H1 (cell line): ENCODE measurements around the gene DGKI. TPM values are rescaled to one million over a fixed set of nuclear protein-coding genes. Genes with fewer than 3 reads are reported as not detected.

Experiments used
- CTCF ChIA-PET: fragments of 300-600 bp; sonication (Branson Sonifier 250); formaldehyde crosslinking; loops from one replicate; lab custom pipeline; 2021; ENCODE audit not compliant: partially characterized antibody; lab: Charles Lee
- POLR2A ChIA-PET: fragments of 300-600 bp; sonication (Branson Sonifier 250); formaldehyde crosslinking; loops from one replicate; lab custom pipeline; 2021; ENCODE audit warnings: inconsistent platforms; ENCODE audit not compliant: partially characterized antibody; lab: Charles Lee
- DNase-seq, 2 experiments: peaks; one replicate each; pipeline versions ENCODE4 v3.0.0 to v3.0.0-alpha.2; 2010 to 2022; ENCODE audit warnings: low spot score in 2 of 2, low read depth in 1 of 2, mixed read lengths in 1 of 2
- FAIRE-seq: peaks from 2 replicates; lab custom pipeline; 2011; peaks lifted over from hg19 to GRCh38; lab: Jason Lieb, UNC
- H2AFZ ChIP-seq: 2 replicates; pipeline ENCODE4 v1.8.1; 2012; ENCODE audit warnings: low read length, inconsistent platforms
- H2AK5ac ChIP-seq: 2 replicates; pipeline ENCODE4 v1.6.1; 2013; ENCODE audit warnings: low read depth, low read length
- H2BK120ac ChIP-seq: replicated peaks from 2 replicates; pipeline ENCODE3; 2013; ENCODE audit warnings: low read depth, low read length, inconsistent platforms
- H2BK12ac ChIP-seq: 2 replicates; pipeline ENCODE4 v1.6.1; 2013; ENCODE audit warnings: low read depth, low read length
- H2BK15ac ChIP-seq: 2 replicates; pipeline ENCODE4 v1.6.1; 2013; ENCODE audit warnings: low read length
- H2BK20ac ChIP-seq: 2 replicates; pipeline ENCODE4 v1.6.1; 2013; ENCODE audit warnings: low read length
- H2BK5ac ChIP-seq: 2 replicates; pipeline ENCODE4 v1.6.1; 2013; ENCODE audit warnings: low read depth, low read length
- H3K14ac ChIP-seq: 2 replicates; pipeline ENCODE4 v1.6.1; 2013; ENCODE audit warnings: inconsistent platforms; ENCODE audit not compliant: insufficient read length
- H3K18ac ChIP-seq: 2 replicates; pipeline ENCODE4 v1.6.1; 2013; ENCODE audit warnings: low read length; ENCODE audit errors: extremely low read depth
- H3K23ac ChIP-seq: 2 replicates; pipeline ENCODE4 v1.6.1; 2013; ENCODE audit warnings: inconsistent platforms; ENCODE audit not compliant: insufficient read length
- H3K23me2 ChIP-seq: 2 replicates; pipeline ENCODE4 v1.6.1; 2013; ENCODE audit warnings: low read depth, low read length
- H3K27ac ChIP-seq: 2 replicates; pipeline ENCODE4 v1.6.1; 2011; ENCODE audit warnings: low read depth, low read length, inconsistent platforms
- H3K27me3 ChIP-seq, 4 experiments: replicated peaks in 1 of 4; 1 replicate in 1 of 4; 2 replicates in 3 of 4; pipeline versions ENCODE4 v1.6.1 to v1.8.1; 2011 to 2013; ENCODE audit warnings: low read length in 3 of 4, mild to moderate bottlenecking in 3 of 4, inconsistent platforms in 2 of 4, mixed read lengths in 2 of 4, moderate library complexity in 1 of 4; ENCODE audit not compliant: control insufficient read depth in 3 of 4, insufficient read depth in 3 of 4; ENCODE audit errors: extremely low read depth in 1 of 4
- H3K36me3 ChIP-seq, 4 experiments: 2 replicates each; pipeline versions ENCODE4 v1.6.1 to v1.8.1; 2011 to 2013; ENCODE audit warnings: mild to moderate bottlenecking in 4 of 4, low read length in 3 of 4, moderate library complexity in 2 of 4, control low read depth in 1 of 4, inconsistent platforms in 1 of 4; ENCODE audit not compliant: insufficient read depth in 4 of 4, control insufficient read depth in 2 of 4
- H3K4ac ChIP-seq: replicated peaks from 2 replicates; pipeline ENCODE3; 2013; ENCODE audit warnings: low read length, low read depth, mixed read lengths, inconsistent platforms; ENCODE audit not compliant: insufficient read length
- H3K4me1 ChIP-seq, 4 experiments: replicated peaks in 1 of 4; 1 replicate in 1 of 4; 2 replicates in 3 of 4; pipeline versions ENCODE4 v1.6.1 to v1.8.1; 2011 to 2013; ENCODE audit warnings: low read length in 3 of 4, inconsistent platforms in 2 of 4, mixed read lengths in 1 of 4; ENCODE audit not compliant: insufficient read depth in 4 of 4, control insufficient read depth in 3 of 4
- H3K4me2 ChIP-seq, 2 experiments: 2 replicates each; pipeline versions ENCODE4 v1.6.1 to v1.8.1; 2011 to 2013; ENCODE audit warnings: low read depth in 2 of 2, low read length in 2 of 2, control low read depth in 1 of 2, inconsistent platforms in 1 of 2, mild to moderate bottlenecking in 1 of 2; ENCODE audit not compliant: insufficient read depth in 1 of 2
- H3K4me3 ChIP-seq, 4 experiments: fragments of 200-600, 300-600 bp in 1 of 4; sonication (generic), shearing (Covaris generic), sonication (Bioruptor Twin) in 1 of 4; 2 replicates each; pipeline versions ENCODE4 v1.5.1 to v1.8.1; 2011 to 2016; ENCODE audit warnings: low read length in 4 of 4, low read depth in 3 of 4, control low read depth in 2 of 4, inconsistent platforms in 2 of 4, mild to moderate bottlenecking in 2 of 4, mixed read lengths in 1 of 4, moderate library complexity in 1 of 4; ENCODE audit not compliant: insufficient read depth in 2 of 4; ENCODE audit errors: extremely low read depth in 1 of 4
- H3K56ac ChIP-seq: replicated peaks from 2 replicates; pipeline ENCODE3; 2013; ENCODE audit warnings: low read depth, mild to moderate bottlenecking, mixed read lengths, low read length, inconsistent platforms; ENCODE audit not compliant: insufficient read length
- H3K79me1 ChIP-seq: 2 replicates; pipeline ENCODE4 v1.6.1; 2013; ENCODE audit warnings: low read depth, low read length, control low read depth
- H3K79me2 ChIP-seq, 2 experiments: 2 replicates each; pipeline versions ENCODE4 v1.6.1 to v1.8.1; 2012 to 2013; ENCODE audit warnings: low read length in 2 of 2, mild to moderate bottlenecking in 2 of 2, inconsistent platforms in 1 of 2; ENCODE audit not compliant: insufficient read depth in 2 of 2, control insufficient read depth in 1 of 2
- H3K9ac ChIP-seq, 4 experiments: replicated peaks in 1 of 4; 1 replicate in 1 of 4; 2 replicates in 3 of 4; pipeline versions ENCODE4 v1.6.1 to v1.8.1; 2011 to 2013; ENCODE audit warnings: low read depth in 3 of 4, low read length in 3 of 4, control low read depth in 2 of 4, mild to moderate bottlenecking in 2 of 4, moderate library complexity in 2 of 4, inconsistent platforms in 1 of 4; ENCODE audit errors: extremely low read depth in 1 of 4
- H3K9me3 ChIP-seq, 2 experiments: 2 replicates each; pipeline versions ENCODE4 v1.6.1 to v1.8.1; 2012 to 2013; ENCODE audit warnings: mild to moderate bottlenecking in 2 of 2, moderate library complexity in 2 of 2, control low read depth in 1 of 2, inconsistent platforms in 1 of 2, low read depth in 1 of 2, low read length in 1 of 2, mixed read lengths in 1 of 2; ENCODE audit not compliant: insufficient read depth in 2 of 2
- H4K20me1 ChIP-seq, 2 experiments: replicated peaks in 1 of 2; 2 replicates each; pipeline versions ENCODE3 to v1.8.1; 2011 to 2013; ENCODE audit warnings: inconsistent platforms in 2 of 2, low read length in 2 of 2, mild to moderate bottlenecking in 1 of 2; ENCODE audit not compliant: insufficient read depth in 2 of 2, control insufficient read depth in 1 of 2
- H4K5ac ChIP-seq: 2 replicates; pipeline ENCODE4 v1.6.1; 2013; ENCODE audit warnings: low read length, low read depth, mixed read lengths, inconsistent platforms; ENCODE audit not compliant: insufficient read length
- H4K8ac ChIP-seq: 2 replicates; pipeline ENCODE4 v1.8.0; 2013; ENCODE audit warnings: mild to moderate bottlenecking, moderate library complexity, low read length, inconsistent platforms; ENCODE audit not compliant: insufficient read depth; ENCODE audit errors: extremely low read depth
- H4K91ac ChIP-seq: replicated peaks from 2 replicates; pipeline ENCODE3; 2013; ENCODE audit warnings: low read length, mixed read lengths, inconsistent platforms; ENCODE audit not compliant: insufficient read length
- BACH1 ChIP-seq: IDR thresholded peaks from 2 replicates; pipeline ENCODE4 v1.6.1; 2012; ENCODE audit warnings: low read length, improper control_type of control experiment
- BCL11A ChIP-seq, 2 experiments: IDR thresholded peaks; one replicate each; pipeline ENCODE4 v1.6.1; 2011; ENCODE audit warnings: low read depth in 2 of 2, low read length in 2 of 2, mild to moderate bottlenecking in 2 of 2
- CBX8 ChIP-seq: fragments of 300-800, 300-1000 bp; sonication (generic); IDR thresholded peaks from 2 replicates; pipeline ENCODE4 v1.7.1; 2016; ENCODE audit warnings: low read depth, low read length, borderline replicate concordance
- CHD1 ChIP-seq: IDR thresholded peaks from 2 replicates; pipeline ENCODE4 v1.6.1; 2012; ENCODE audit warnings: low read depth, low read length, improper control_type of control experiment
- FOSL1 ChIP-seq: IDR thresholded peaks from 2 replicates; pipeline ENCODE4 v1.6.1; 2011; ENCODE audit warnings: mild to moderate bottlenecking, low read depth, low read length, moderate library complexity; ENCODE audit not compliant: insufficient read depth
- KDM5A ChIP-seq: fragments of 200-600 bp; IDR thresholded peaks from 2 replicates; pipeline ENCODE4 v1.7.1; 2012; ENCODE audit warnings: mild to moderate bottlenecking, low read length, inconsistent platforms, mixed read lengths
- NANOG ChIP-seq: IDR thresholded peaks from 2 replicates; pipeline ENCODE4 v1.6.1; 2011; ENCODE audit warnings: low read length, low read depth, mild to moderate bottlenecking, inconsistent platforms; ENCODE audit not compliant: insufficient read depth, poor library complexity, severe bottlenecking
- NRF1 ChIP-seq: IDR thresholded peaks from 2 replicates; pipeline ENCODE4 v1.6.1; 2011; ENCODE audit warnings: mild to moderate bottlenecking, low read depth, low read length, improper control_type of control experiment
- RAD21 ChIP-seq, 2 experiments: IDR thresholded peaks in 1 of 2; conservative IDR thresholded peaks in 1 of 2; 2 replicates each; pipeline ENCODE4 v1.6.1; 2011; ENCODE audit warnings: low read depth in 2 of 2, low read length in 2 of 2, improper control_type of control experiment in 1 of 2, inconsistent platforms in 1 of 2, mild to moderate bottlenecking in 1 of 2, moderate library complexity in 1 of 2
- RXRA ChIP-seq: IDR thresholded peaks from 2 replicates; pipeline ENCODE4 v1.6.1; 2011; ENCODE audit warnings: low read depth, mild to moderate bottlenecking, low read length, moderate library complexity; ENCODE audit not compliant: insufficient read depth
- TAF1 ChIP-seq: IDR thresholded peaks from 2 replicates; pipeline ENCODE4 v1.6.1; 2011; ENCODE audit warnings: mild to moderate bottlenecking, low read depth, low read length
- TAF7 ChIP-seq: optimal IDR thresholded peaks from 2 replicates; pipeline ENCODE3; 2011; ENCODE audit warnings: low read depth, mild to moderate bottlenecking, inconsistent platforms, low read length, moderate library complexity, borderline replicate concordance
- ZNF274 ChIP-seq: IDR thresholded peaks from 2 replicates; pipeline ENCODE4 v1.7.0; 2012; ENCODE audit warnings: low read length, borderline replicate concordance; ENCODE audit errors: extremely low read depth
- WGBS, 2 experiments: shearing (Covaris generic) in 1 of 2; methylation state at CpG; one replicate each; pipeline versions ENCODE4 v1.1.6 to v1.1.7; 2013 to 2015; ENCODE audit warnings: low lambda C conversion rate in 2 of 2, mixed read lengths in 2 of 2, inconsistent platforms in 1 of 2, low coverage in 1 of 2, missing lambda C conversion rate in 1 of 2; ENCODE audit not compliant: insufficient replicate concordance in 2 of 2, insufficient coverage in 1 of 2, insufficient read length in 1 of 2; ENCODE audit errors: extremely low coverage in 1 of 2, missing lambda C conversion rate in 1 of 2; 5-methylcytosine and 5-hydroxymethylcytosine counted together
- polyA plus RNA-seq, 7 experiments: library from polyadenylated mRNA; depleted of rRNA in 3 of 7; stranded (reverse) in 5 of 7; unstranded in 2 of 7; fragments of >200 nt in 5 of 7; fragments of 200-250 nt in 2 of 7; gene quantifications; 1 replicate in 5 of 7; 2 replicates in 1 of 7; 4 replicates in 1 of 7; pipeline versions ENCODE4 v1.2.1 to v1.2.3, GENCODE V29; 2011 to 2013; ENCODE audit warnings: missing spikeins in 2 of 7, mixed read lengths in 2 of 7
- total RNA-seq: library from RNA; stranded (reverse); fragmentation: NEBNext Ultra II Directional; extraction: Animal tissue kit (Norgen Biotek cat#: 25700); gene quantifications from 2 replicates; pipeline ENCODE4 v1.2.1, GENCODE V29; 2021
- TF ChIP-seq, protein P1 (sequence below): IDR thresholded peaks from 2 replicates; pipeline ENCODE4 v1.6.1; 2011; ENCODE audit warnings: low read length, improper control_type of control experiment

DGKI gene
- total and polyA plus RNA-seq, 2 of the 8 experiments (the other 6 are each of a cell fraction or from before 2014, with no cell fraction given): 0.20 to 0.71 TPM

DNA sequence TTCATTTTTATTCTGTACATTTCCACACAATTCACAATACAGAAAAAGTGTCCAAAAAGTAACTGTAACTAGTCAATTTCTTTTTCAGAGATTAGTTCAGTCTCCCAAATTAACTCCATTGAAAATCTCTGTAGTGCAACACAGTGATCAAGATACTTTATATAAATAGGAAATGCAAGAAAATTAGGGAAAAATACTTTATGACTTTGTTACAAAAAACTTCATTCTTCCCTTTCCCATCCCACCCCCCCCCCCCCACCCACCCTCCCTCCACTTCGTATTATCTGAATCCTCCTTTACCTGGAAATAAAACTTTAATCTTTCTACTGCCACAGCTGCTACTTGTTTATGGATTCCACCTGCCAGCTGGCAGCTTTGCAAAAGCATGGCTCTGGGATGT, 465.7 kb downstream of the DGKI start:
- Histone ChIP-seq H3K56ac (no peak overlapping the region), H3K4me2 (no peak overlapping the region), H2BK12ac (no peak overlapping the region), H3K79me2 (no peaks in the 10 kb centered on the region), H4K91ac (no peak overlapping the region), H3K9me3 (no peaks in the 10 kb centered on the region; a peak in 1 of 4 replicates), H3K4me1 (no peaks in the 10 kb centered on the region), H2AFZ (no peak overlapping the region), H3K18ac (no peak overlapping the region), H3K27ac (no peak overlapping the region), H3K36me3 (no peaks in the 10 kb centered on the region), H2BK20ac (no peak overlapping the region), H2BK5ac (no peak overlapping the region), H2BK120ac (no peak overlapping the region), H4K20me1 (no peaks in the 10 kb centered on the region), H3K9ac (no peak overlapping the region), H3K14ac (no peak overlapping the region), H4K8ac (no peak overlapping the region), H3K27me3 (no peaks in the 10 kb centered on the region), H3K79me1 (no peaks in the 10 kb centered on the region), H3K23ac (no peak overlapping the region), H3K4ac (no peak overlapping the region), H4K5ac (no peak overlapping the region), H3K4me3 (no peak overlapping the region), H2AK5ac (no peak overlapping the region), H3K23me2 (no peaks in the 10 kb centered on the region), H2BK15ac (no peak overlapping the region)
- WGBS, 2 experiments: no CpG with 5 or more reads among the region's 1 CpG
- DNase-seq (no peak), FAIRE-seq (no peak)
- ChIA-PET POLR2A (no interaction called here), CTCF (no interaction called here)
- TF ChIP-seq NRF1 (no peak), CHD1 (no peak), BACH1 (no peak), NANOG (no peak), TAF1 (no peak), RXRA (no peak), ZNF274 (no peak), RAD21 (IDR thresholded peaks at IDR 0.05 in 1 of 2, conservative IDR thresholded peaks at IDR 0.05 in 1 of 2; ENCODE audit: low read depth in 2 of 2, low read length in 2 of 2) (no peak), TAF7 (no peak), FOSL1 (no peak), BCL11A (IDR thresholded peaks at IDR 0.05; ENCODE audit: low read depth in 2 of 2, low read length in 2 of 2) (no peak), CBX8 (no peak), KDM5A (no peak)
- TF ChIP-seq, protein P1, sequence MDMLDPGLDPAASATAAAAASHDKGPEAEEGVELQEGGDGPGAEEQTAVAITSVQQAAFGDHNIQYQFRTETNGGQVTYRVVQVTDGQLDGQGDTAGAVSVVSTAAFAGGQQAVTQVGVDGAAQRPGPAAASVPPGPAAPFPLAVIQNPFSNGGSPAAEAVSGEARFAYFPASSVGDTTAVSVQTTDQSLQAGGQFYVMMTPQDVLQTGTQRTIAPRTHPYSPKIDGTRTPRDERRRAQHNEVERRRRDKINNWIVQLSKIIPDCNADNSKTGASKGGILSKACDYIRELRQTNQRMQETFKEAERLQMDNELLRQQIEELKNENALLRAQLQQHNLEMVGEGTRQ: no peak
